Measurements from ENCODE around the gene E2F4. TPM values are rescaled to one million over a fixed set of nuclear protein-coding genes. Genes with fewer than 3 reads are reported as not detected.

Gene E2F4
- total and polyA plus RNA-seq, 2 of the 8 experiments (the other 6 are each of a cell fraction or from before 2014, with no cell fraction given), result 79.9 to 157 TPM

DNA sequence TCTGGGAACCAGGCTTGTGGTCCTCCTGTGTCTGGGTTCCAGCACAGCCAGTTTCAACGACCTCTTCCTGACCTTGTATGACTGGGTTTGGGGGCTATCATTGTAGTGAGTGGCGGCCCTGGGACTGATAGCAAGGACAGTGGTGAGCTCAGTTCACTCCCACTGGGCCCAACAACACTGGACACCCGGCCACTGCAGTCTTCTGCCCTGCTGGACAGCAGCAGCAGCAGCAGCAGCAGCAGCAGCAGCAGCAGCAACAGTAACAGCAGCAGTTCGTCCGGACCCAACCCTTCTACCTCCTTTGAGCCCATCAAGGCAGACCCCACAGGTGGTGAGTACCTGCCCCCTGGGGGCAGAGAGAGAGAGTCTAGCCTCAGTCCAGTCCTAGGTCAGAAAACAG is 3.7 kb downstream of the E2F4 start:
- FAIRE-seq, result no peak
- Histone ChIP-seq H3K4me2 (ENCODE audit: insufficient read depth in 1 of 2, low read depth in 2 of 2, low read length in 2 of 2) (no peak overlapping the region), H3K9ac (replicated peaks in 1 of 4; ENCODE audit: extremely low read depth in 1 of 4, low read depth in 3 of 4, low read length in 3 of 4) (no peak overlapping the region), H4K91ac (replicated peaks; ENCODE audit: insufficient read length, low read length) (no peak overlapping the region), H2BK5ac (ENCODE audit: low read depth, low read length) (no peak overlapping the region), H2BK120ac (replicated peaks; ENCODE audit: low read depth, low read length) (no peak overlapping the region), H3K27me3 (replicated peaks in 1 of 4; ENCODE audit: control insufficient read depth in 3 of 4, extremely low read depth in 1 of 4, insufficient read depth in 3 of 4, low read length in 3 of 4) (no peaks in the 10 kb centered on the region), H3K36me3 (ENCODE audit: control insufficient read depth in 2 of 4, insufficient read depth in 4 of 4, low read length in 3 of 4) (peaks cover 18 to 44% (median 34%) of the 10 kb centered on the region in 4 experiments), H4K5ac (ENCODE audit: insufficient read length, low read depth, low read length) (no peak overlapping the region), H2AK5ac (ENCODE audit: low read depth, low read length) (no peak overlapping the region), H3K9me3 (ENCODE audit: insufficient read depth in 2 of 2, low read depth in 1 of 2, low read length in 1 of 2) (no peaks in the 10 kb centered on the region), H3K4me1 (replicated peaks in 1 of 4; ENCODE audit: control insufficient read depth in 3 of 4, insufficient read depth in 4 of 4, low read length in 3 of 4) (peaks cover 0 to 17% (median 10%) of the 10 kb centered on the region in 4 experiments; a peak in 5 of 7 replicates), H3K4me3 (ENCODE audit: extremely low read depth in 1 of 4, insufficient read depth in 2 of 4, low read depth in 3 of 4, low read length in 4 of 4) (no peak overlapping the region), H3K4ac (replicated peaks; ENCODE audit: insufficient read length, low read depth, low read length) (no peak overlapping the region), H4K8ac (ENCODE audit: extremely low read depth, insufficient read depth, low read length) (no peak overlapping the region), H3K79me1 (ENCODE audit: low read depth, low read length) (peaks cover 10% of the 10 kb centered on the region), H3K14ac (ENCODE audit: insufficient read length) (no peak overlapping the region), H2BK20ac (ENCODE audit: low read length) (no peak overlapping the region), H2BK15ac (ENCODE audit: low read length) (no peak overlapping the region), H3K27ac (ENCODE audit: low read depth, low read length) (no peak overlapping the region), H3K79me2 (ENCODE audit: control insufficient read depth in 1 of 2, insufficient read depth in 2 of 2, low read length in 2 of 2) (peaks cover 8 to 17% of the 10 kb centered on the region in 2 experiments), H4K20me1 (replicated peaks in 1 of 2; ENCODE audit: control insufficient read depth in 1 of 2, insufficient read depth in 2 of 2, low read length in 2 of 2) (peaks cover 5 to 29% of the 10 kb centered on the region in 2 experiments), H3K23ac (ENCODE audit: insufficient read length) (no peak overlapping the region), H3K56ac (replicated peaks; ENCODE audit: insufficient read length, low read depth, low read length) (no peak overlapping the region), H2AFZ (ENCODE audit: low read length) (no peak overlapping the region), H3K23me2 (ENCODE audit: low read depth, low read length) (peaks cover 13% of the 10 kb centered on the region), H2BK12ac (ENCODE audit: low read depth, low read length) (no peak overlapping the region), H3K18ac (ENCODE audit: extremely low read depth, low read length) (no peak overlapping the region)
- DNase-seq (ENCODE audit: low read depth in 1 of 2, low spot score in 2 of 2), result no peak
- CTCF ChIA-PET (ENCODE audit: partially characterized antibody), result interaction anchor here (0.9 to 8.7 kb wide), 5 partner anchors 16 to 44 kb away, joined by 3 to 111 read pairs (median 4); no protein-coding TSS in a partner anchor
- POLR2A ChIA-PET (ENCODE audit: partially characterized antibody), result interaction anchor here (0.9 to 1.3 kb wide), 2 partner anchors 11 kb away, joined by 3 to 4 read pairs; no protein-coding TSS in a partner anchor
- 86% methylated on average over 5 of the region's 5 CpGs; no CpG with 5 or more reads in 1 of the 2 experiments for WGBS, 2 experiments (ENCODE audit: extremely low coverage in 1 of 2, insufficient coverage in 1 of 2, insufficient read length in 1 of 2, insufficient replicate concordance in 2 of 2, low coverage in 1 of 2, low lambda C conversion rate in 2 of 2, missing lambda C conversion rate in 1 of 2)
- no peak for TF ChIP-seq EZH2 (IDR thresholded peaks at IDR 0.05; ENCODE audit: low read depth, low read length, severe bottlenecking)
- no peak for TF ChIP-seq SIX5 (IDR thresholded peaks at IDR 0.05; ENCODE audit: low read depth, low read length)
- TF ChIP-seq KDM4A (IDR thresholded peaks at IDR 0.05; ENCODE audit: low read depth, low read length, severe bottlenecking), result no peak
- no peak for TF ChIP-seq EGR1 (IDR thresholded peaks at IDR 0.05; ENCODE audit: borderline replicate concordance, low read depth, low read length)
- TF ChIP-seq ASH2L (IDR thresholded peaks at IDR 0.05; ENCODE audit: low read length), result no peak
- no peak for TF ChIP-seq SP4 (IDR thresholded peaks at IDR 0.05; ENCODE audit: low read length)
- TF ChIP-seq BRCA1 (IDR thresholded peaks at IDR 0.05; ENCODE audit: low read depth, low read length), result no peak
- no peak for TF ChIP-seq SP2 (IDR thresholded peaks at IDR 0.05; ENCODE audit: low read length)
- TF ChIP-seq BCL11A (IDR thresholded peaks at IDR 0.05; ENCODE audit: low read depth in 2 of 2, low read length in 2 of 2), result no peak
- TF ChIP-seq NRF1 (IDR thresholded peaks at IDR 0.05; ENCODE audit: low read depth, low read length), result no peak
- TF ChIP-seq GTF2F1 (IDR thresholded peaks at IDR 0.05; ENCODE audit: borderline replicate concordance, low read depth, low read length), result no peak
- TF ChIP-seq RBBP5 (IDR thresholded peaks at IDR 0.05; ENCODE audit: borderline replicate concordance, low read depth, low read length), result no peak
- TF ChIP-seq RNF2 (IDR thresholded peaks at IDR 0.05; ENCODE audit: borderline replicate concordance, low read depth, low read length, missing control alignments, poor library complexity, severe bottlenecking), result no peak
